GM18907 (cell line): ENCODE data around the gene EXD3.

Source experiments
- ATAC-seq: cut with Tn5 transposase; IDR thresholded peaks from one replicate; pipeline ENCODE4 v1.9.1; 2021; ENCODE audit warnings: mild to moderate bottlenecking, moderate library complexity; ENCODE audit not compliant: unreplicated experiment

Gene EXD3

DNA sequence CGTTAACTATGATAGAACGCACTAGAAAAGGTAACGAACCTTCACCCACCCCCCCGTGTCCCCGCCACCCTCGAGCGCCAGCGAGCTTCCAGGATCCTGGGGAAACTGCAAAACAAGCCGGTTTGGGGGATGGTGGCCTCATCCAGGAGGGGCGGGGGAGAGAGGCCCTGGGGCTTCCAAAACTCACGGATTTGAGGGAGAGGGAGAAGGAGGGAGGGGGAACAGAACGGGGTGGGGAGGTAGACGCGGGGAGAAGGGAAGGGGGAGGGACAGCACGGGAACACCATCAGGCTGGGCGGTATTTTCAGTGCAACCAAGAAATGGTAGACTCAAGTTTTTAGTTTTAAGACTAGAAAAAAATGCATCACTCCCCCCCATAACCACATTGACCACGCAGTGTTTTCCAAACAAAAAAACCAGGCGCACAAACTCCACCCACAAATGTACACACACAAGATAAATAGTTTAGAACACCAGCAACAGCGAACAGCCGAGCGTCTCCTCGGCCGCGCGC is 122.3 kb downstream of the EXD3 start:
- no peak for ATAC-seq

DNA sequence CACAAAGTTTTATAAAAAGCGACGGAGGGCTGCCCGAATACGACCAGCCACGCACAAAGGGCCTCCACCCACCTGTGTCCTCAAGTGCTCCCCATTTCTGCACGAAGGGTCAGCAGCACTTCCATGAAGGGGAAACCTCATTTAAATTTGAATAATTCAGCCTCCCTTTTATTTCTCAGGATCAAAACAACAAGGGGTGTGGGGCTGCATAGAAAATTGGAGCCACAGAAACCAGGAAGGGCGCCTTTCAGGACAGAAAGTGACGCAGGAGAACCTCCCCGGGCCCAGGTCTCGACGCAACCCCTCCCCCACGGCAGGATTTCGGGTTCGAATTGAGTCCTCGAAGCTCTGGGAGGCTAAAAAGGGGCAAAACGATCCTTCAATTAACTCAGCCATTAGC is 123.0 kb downstream of the EXD3 start:
- no peak for ATAC-seq

DNA sequence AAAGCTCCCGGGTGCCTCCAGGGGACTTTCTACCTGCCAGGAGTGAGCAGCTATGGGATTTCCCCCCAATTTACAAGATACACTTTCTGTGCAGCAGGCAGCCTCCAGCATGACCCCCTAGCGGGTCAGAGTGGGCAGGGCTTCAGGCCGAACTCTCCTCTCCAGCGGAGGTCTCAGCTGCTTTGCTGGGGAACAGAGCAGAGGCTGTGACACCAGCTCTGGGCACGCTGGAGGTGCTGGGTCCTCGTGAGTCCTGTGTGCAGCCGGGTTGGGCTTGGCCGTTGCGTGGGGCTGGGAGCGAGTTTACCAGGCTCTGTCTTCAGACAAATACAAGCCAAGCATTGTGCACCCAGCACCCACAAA is 123.8 kb downstream of the EXD3 start:
- no peak for ATAC-seq

DNA sequence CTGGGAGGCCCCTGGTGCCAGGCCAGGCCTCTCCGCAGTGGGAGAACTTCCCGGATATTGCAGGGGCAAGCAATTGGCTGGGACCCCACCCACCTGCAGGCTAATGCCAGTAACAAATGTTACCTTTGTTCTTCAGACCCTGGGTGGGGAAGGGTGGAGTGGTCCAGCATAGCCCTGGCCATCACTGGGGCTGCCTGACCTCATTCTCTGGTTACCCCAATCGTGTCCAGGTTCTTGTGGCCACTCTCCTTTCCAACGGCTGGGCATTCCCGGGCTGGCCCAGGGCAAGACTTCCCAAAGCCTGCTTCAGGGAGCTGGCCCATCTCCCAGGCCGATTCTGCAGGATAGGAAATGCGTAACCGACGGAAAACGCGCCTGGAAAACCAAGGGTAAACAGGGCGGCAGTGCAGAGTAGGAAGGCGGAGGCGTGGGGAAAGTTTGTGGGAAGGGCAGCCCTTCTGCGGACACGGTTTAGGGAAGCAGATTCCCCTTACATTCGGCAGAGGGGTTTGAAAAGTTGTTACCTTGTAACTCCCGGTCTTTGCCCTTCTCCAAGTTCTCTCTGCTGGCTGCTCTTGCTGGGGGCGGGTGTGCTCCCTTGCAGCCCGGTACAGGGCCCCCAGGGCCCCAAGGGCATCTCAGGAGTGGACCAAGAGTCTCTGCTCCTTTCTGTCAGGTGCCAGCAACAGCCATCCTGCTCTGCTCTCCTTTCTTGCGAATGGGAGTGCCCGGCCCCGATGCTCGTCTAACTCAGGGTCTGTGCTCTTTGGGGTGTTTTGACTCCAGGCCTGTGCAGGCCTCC is 124.4 kb downstream of the EXD3 start:
- ATAC-seq: no peak

DNA sequence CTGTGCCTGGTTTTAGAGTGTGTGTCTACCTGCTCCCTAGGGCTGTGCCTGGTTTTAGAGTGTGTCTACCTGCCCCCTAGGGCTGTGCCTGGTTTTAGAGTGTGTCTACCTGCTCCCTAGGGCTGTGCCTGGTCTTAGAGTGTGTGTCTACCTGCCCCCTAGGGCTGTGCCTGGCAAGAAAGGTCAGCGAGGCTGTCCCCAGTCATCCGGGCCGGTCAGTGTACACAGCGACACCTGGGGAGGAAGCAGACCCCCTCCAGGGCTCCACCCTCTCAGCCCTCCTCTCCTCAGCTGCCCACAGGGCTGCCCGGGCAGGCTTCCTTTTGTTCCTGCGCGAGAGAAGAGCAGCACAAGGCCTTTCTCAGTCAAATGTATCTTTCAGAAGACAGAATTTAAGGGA is 125.0 kb downstream of the EXD3 start:
- no peak for ATAC-seq

DNA sequence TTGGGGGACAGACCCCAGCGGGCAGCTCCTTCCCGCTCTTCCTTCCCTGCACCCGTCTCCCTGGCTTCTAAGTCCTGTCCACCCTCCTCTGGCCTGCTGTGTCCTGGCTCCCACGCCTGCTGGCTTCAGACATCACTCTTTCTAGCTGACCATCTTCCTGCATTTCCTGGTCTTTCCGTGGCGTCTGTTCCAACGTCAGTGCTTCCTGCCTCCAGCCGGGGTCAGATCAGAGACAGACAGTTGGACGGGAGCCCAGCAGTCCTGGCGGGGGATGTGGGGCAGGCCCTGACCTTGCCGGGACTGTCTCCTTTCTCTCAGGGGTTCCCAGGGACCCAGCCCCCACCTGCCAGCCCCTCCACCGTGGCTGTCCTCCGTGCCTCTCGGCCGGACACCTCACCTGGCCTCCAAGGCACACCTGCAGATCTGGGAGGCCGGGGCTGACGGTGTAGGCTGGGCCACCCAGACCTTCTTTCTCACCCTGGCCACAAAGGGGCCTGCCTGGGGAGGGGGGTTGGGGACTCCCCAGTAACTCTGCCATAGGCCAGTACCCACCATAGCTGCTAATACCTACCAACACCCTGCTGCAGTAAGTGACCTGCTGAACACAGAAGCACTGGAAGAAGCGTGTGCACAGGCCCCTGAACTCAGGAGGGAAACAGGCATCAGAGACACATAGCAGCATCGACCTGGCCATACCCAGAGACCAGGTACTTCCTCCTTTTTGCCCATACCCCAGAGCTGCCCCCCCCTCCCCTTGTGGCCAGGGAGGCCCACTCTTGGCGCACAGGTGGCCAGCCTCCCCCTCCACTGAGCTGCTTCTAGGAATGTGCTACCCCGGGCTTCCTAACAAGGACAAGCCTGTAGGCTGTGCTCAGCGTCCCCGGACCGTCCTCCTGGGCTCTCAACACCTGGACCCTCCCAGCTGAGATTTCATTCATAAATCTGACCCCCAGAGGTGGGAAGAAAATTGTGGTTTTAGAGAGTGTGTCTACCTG is 126.0 kb downstream of the EXD3 start:
- ATAC-seq: no peak

DNA sequence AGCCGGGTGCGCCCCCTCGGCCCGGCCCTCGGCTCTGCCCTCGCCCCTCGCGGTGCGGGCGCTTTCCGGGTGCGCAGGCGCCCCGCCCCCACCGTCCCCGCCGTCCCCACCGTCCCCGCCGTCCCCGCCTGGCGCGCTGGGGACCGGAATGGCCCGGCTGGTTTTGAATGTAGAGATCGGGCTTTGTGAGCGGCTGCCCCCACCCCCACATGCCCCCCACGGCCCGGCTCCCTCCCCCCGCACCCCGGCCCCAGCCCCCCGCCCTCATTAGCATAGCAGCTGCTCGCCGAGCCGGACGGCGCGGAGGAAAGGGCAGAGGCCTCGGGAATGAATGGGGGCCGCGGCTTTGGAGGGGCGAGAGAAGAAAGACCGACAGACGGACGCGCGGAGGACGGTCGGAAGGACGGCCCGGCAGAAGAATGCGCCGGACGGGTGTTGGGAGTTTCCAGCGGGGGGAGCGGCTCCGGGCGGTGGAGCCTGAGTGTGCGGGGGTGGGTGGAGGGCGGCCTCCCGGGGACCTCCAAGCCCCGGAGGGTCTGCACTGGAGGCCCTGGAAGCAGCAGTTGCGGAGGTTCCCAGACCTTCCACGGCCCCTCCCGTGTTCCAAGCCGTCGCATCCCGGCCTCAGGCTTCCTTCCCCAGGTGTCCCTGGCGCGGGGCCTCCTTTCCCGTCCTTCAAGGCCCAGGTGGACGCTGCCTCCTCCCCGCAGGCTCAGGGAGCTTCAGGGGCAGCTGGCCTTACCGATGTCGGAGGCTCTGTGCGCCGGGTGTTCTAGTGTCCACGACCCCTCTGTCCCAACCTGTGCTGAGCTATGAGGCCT is 126.9 kb downstream of the EXD3 start:
- ATAC-seq: peak; percentile 13

DNA sequence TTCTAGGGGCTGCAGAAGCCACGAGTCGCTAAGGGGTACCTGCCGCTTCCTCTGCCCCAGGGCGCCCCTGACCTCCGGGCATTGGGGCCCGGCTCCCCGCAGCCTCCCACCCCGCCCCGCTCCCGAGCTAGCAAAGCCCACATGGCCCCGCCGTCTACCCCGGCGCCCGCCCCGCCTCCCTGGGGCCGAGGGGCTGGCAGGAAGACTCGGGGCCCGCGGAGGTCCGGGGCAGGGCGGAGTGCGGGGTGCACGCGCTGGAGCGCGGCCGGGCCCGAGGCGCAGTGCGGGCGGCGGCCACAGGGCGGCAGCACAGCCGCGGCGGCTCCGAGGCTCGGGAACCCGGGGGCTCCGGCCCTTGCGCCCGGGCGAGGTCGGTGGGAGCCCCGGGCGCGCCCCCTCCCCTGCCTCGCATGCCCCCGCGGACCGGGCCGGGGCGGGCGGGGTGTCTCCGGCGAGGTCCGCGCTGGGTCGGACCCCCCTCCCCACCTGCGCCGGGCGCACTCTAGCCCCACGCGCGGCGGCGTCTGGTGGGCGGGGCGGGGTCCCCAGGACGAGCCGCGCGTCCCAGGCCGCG is 127.6 kb downstream of the EXD3 start:
- ATAC-seq: peak; percentile 55

DNA sequence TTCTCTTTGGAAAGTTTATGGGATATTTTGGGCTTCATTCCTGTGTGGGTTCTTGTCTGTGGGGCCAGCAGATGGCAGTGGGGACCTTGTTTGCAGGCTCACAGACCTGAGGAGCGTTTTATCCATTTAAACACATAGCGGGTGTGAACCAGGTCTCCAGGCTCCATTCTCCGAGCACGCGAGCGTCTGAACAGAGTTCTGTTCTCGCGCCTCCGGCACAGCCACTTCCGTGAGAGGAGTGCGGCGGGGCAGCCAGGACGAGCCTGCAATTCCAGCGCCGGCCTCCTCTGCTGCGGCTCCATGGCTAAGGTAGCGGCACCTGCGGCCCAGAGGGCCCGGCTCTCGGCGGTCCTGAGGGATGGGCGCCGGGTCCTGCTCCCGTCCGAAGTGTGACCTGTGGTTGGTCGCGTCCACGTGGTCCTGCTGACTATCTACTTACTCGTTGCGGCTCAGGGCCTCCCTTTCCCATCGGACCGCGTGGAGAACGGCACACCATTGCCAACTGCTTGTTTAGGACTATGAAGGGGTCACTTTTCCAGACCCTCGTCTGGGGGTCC is 128.2 kb downstream of the EXD3 start:
- ATAC-seq: no peak

DNA sequence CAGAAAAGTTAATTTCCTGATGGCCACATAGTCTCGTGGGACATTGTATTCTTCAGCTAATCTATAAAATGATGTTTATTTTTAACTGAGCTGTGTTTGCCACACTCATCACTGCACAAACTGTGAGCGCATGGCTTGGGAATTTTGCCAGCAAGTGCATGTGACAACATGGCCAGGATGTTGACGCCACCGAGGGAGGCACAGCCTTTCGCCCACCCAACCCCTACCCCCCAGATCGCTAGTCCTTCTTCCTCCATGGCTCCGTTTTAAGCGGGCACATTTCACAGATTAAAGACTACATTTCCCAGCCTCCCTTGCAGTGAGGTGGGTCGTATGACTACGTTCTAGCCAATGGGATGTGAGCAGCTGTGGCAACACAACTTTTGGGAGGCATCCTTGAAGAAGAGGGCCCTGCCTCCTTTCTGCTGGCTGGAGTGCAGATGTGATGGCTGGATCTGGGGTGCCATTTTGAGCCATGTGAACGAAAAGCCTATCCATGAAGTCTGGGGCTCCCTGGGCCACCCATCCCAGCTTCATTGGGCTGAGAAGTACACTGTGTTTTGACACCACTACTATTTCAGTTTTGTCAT is 128.8 kb downstream of the EXD3 start:
- no peak for ATAC-seq

DNA sequence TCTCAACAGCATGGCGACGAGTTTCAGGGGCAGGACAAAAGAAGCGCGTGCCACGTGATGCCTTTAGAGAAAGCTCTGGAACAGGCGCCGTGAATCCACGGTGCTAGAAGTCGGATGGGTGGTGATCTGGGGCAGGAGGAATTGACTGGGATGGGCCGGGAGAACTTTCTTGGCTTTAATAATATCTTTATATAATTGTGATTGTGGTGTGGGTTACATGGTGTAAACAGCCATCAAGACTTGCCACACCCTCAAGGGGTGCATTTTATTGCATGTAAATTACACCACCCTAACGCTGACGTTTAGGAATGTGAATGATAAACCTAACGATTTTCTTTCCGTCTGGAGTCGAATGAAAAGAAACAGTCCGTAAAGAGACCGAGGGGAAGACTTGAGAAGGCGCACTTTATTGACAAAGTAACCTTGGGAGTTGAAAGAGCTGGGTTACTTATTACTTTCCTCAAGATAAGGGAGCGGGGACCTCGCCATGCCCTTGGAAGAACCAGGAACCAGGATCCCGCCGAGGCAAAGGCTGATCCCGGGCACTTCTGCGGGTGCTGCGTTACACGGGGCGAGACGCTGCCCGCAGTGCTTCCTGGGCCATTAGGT is 129.4 kb downstream of the EXD3 start:
- no peak for ATAC-seq

DNA sequence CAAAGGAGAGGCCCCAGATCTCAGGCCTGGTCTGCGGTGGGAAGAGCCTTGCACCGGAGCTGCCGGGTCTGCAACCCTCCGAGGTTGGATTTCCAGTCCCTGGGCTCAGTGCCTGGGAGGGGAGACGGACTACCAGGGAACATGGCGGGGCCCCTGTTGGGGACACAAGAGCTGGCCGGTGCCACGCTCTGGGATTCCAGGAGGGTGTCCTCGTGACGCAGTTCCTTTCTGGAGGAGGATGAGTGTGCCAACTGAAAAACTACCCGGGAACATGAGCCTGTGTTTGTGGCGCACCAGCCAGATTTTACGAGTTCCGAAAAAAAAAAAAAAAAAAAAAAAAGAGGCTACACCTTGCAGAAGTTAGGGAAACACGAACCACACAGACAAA is 129.9 kb downstream of the EXD3 start:
- ATAC-seq: no peak

DNA sequence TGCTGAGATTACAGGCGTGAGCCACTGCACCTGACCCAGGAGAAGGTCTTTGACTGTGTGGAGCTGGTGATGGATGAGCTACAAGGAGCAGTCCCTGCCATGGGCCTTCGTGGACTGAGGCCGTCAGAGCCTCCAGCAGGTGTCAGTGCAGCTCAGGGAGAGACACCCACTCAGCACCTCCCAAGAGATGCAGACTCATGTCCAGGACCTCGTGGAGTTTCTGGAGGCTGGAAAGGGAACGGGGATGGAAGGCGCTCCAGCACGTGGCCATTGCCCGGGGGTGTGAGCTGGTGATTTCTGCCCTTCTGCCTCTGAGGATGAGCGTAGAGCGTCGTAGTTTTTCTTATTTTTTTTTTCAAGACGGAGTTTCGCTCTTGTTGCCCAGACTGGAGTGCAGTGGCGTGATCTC is 136.0 kb downstream of the EXD3 start:
- no peak for ATAC-seq

DNA sequence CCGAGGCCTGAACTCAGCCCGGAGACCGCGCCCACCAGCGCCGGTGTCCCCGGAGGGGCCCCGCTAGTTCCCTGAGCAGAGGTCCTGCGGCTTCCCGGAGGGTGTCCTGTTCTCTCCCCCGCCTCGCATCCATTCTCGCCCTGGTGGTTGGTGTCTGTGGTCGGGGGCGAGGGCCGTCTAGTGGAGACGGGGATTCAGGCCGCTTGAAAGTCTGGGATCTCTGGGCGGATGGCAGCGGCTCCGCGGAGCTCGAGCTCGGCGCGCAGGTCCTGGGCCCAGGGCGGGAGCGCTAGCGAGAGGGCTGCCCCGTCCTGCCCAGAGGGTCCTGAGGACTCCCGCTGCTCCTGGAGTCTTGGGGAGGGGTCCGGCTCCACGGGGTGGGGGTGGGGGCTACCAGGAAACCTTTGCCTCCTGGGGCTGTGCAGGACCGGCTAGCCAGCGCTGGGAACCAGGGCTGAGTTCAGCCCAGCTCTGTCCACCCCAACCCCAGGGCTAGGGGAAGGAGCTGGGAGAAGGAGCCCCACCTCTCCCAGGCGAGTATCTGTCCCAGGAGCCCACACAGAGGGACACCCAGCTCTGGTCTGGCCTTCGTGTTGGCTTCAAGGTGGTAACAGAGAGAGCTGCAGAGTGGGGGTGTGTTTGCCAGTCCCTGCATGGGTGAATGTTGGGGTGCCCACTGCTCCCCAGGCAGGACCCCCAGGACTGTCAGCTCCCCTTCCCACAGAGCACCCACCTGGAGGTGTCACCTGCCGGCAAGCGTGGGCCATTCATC is 141.4 kb downstream of the EXD3 start:
- no peak for ATAC-seq

DNA sequence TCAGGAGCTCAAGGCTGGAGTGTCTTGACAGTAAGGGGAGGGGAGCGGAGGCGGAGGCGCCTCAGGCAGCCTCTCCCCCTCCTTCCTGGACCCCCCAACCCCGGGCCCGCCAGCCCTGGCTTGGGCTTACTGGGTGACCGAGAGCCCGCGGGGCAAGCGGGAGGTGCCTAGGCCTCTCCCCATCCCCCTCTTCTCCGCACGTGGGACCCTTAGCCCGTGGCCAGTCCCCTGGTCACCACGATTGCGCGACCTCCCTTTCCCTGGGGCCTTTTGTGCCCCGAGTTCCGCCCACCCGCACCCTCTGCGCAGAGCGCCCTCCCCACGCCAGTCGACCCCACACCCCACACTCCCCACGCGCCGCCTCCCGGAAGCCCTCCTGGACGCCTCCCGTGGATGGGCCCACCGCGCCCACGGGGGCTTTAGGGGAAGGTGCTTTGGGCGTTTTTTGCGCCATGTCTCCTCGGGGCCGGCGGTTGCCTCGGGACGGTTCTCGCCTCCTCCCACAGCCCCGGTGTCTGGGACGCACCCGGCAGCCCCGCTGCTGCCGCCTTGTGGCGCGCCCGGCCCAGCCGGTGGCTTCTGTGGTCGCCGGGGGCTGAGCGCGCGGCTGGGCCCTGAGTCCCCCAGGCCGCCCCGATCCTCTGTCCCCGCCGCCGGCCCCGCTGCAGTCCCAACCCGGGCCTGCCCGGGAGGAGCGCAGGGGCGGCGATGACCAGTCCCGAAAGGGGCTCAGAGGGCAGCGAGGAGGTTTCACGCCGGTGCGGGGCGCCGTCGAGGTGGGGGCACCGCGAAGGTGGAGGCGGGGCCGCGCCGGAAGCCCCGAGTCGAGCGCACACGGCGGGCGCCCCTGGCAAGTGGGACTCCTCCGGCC is 142.3 kb downstream of the EXD3 start:
- ATAC-seq: no peak

DNA sequence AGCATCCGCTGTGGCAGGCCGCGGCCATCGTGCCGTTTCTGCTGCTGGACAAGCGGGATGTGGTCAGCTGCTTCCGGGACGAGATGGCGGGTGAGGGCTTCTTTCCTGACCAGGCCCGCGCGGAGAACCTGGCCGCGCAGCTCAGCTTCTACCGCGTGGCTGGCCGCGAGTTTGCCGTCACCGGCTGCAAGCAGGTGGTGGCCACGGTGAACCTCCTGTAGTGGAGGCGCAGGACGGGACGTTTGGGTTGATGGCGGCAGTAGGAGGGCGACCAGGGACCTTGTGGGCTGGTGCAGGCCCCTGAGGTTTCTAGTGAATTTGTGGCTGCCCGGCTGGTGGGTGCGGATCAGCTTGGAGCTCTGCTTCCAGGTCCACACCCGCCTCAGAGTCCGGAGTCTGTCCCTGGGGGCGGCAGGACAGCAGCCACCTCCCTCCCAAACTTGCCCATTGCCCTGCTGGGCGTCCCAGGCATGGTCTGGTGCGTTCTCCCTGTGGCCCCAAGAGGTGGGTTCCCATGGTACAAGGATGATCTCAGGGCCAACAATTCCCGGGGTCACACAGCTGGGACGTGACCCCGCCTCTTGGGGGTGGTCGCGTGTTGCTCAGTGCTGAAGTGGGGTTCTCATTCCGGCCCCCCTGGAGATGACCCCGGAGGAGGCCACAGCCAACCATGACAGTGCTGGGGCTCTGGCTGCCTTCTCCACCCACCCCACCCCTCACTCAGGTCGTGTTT is 143.1 kb downstream of the EXD3 start:
- ATAC-seq: no peak
